GM08714 (cell line): ENCODE results near the gene RGS2.

Experiments used
- H3K4me3 ChIP-seq: fragments of 200-500 bp; sonication (Bioruptor generic); 2 replicates; pipeline ENCODE4 v1.5.1; 2014; ENCODE audit warnings: mild to moderate bottlenecking, low read length, inconsistent platforms
- ZNF274 ChIP-seq: IDR thresholded peaks from 2 replicates; pipeline ENCODE4 v1.6.1; 2012; ENCODE audit warnings: mild to moderate bottlenecking, low read depth, low read length

RGS2 gene

DNA sequence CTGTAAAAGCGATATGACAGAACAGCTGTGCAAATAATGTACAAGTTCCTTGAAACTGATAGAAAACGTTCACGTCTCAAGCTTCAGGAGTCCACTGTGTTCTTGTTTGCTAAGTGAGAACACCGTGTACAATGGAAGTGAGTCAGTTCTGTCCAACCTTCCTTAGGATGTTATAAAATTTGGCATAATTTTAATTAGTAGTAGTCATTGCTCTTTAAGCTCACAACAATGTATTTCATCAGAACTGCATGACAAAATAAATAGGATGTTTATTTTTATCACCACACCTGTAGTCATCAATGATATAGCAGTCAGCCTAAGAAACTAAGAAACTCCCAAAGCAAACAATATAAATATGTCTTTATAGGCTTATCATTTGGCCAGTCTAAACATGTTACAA is 53.0 kb downstream of the RGS2 start:
- H3K4me3 ChIP-seq = no peak overlapping the region

More for the DNA sequence above, 53.0 kb downstream of the RGS2 start:
- no peak for TF ChIP-seq ZNF274
